AG09319 (cell line): ENCODE results near the gene SREK1IP1.
A peak's percentile ranks its signal among the peaks of the same experiment; 100 is the strongest.

Experiments used
- DNase-seq: peaks from one replicate; pipeline ENCODE4 v3.0.0-alpha.2; 2010; ENCODE audit warnings: low read depth; ENCODE audit errors: extremely low read depth
- CTCF ChIP-seq: IDR thresholded peaks from 2 replicates; pipeline ENCODE4 v1.5.1; 2011; ENCODE audit warnings: low read depth, mild to moderate bottlenecking, inconsistent platforms, low read length, moderate library complexity

Gene SREK1IP1

GRCh38 chr5:64784451-64785025 lies 16.0 kb upstream of the SREK1IP1 start:
- peak; percentile 81 for TF ChIP-seq CTCF
- peak; percentile 65 for DNase-seq

- no peak for TF ChIP-seq CTCF
- DNase-seq = no peak
Observed at GRCh38 chr5:64775291-64775690, 6.8 kb upstream of the SREK1IP1 start.

- no peak for TF ChIP-seq CTCF
- no peak for DNase-seq
Observed at GRCh38 chr5:64773533-64773932, 5.0 kb upstream of the SREK1IP1 start.

GRCh38 chr5:64771736-64772135 lies 3.2 kb upstream of the SREK1IP1 start:
- no peak for DNase-seq
- no peak for TF ChIP-seq CTCF

- DNase-seq = no peak
- TF ChIP-seq CTCF = no peak
Observed at GRCh38 chr5:64769855-64770254, 1.4 kb upstream of the SREK1IP1 start.

GRCh38 chr5:64767959-64768357 lies 533 bp downstream of the SREK1IP1 start:
- DNase-seq = no peak
- TF ChIP-seq CTCF = no peak

- TF ChIP-seq CTCF = no peak
- no peak for DNase-seq
Observed at GRCh38 chr5:64766941-64767340, 1.6 kb downstream of the SREK1IP1 start.
